ENCODE results near the gene TRIM2. TPM values are rescaled to one million over a fixed set of nuclear protein-coding genes. Genes with fewer than 3 reads are reported as not detected.

The TRIM2 gene
- total and polyA plus RNA-seq, 2 experiments from 2014 or later: 22.0 to 61.5 TPM

GRCh38 chr4:153293742-153294057 is 89.5 kb downstream of the TRIM2 start:
- DNase-seq (ENCODE audit: low spot score) (no peak), ATAC-seq (no peak)
- TF ChIP-seq, protein P1, sequence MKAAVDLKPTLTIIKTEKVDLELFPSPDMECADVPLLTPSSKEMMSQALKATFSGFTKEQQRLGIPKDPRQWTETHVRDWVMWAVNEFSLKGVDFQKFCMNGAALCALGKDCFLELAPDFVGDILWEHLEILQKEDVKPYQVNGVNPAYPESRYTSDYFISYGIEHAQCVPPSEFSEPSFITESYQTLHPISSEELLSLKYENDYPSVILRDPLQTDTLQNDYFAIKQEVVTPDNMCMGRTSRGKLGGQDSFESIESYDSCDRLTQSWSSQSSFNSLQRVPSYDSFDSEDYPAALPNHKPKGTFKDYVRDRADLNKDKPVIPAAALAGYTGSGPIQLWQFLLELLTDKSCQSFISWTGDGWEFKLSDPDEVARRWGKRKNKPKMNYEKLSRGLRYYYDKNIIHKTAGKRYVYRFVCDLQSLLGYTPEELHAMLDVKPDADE (IDR thresholded peaks at IDR 0.05): no peak
- TF ChIP-seq JUNB (IDR thresholded peaks at IDR 0.05; ENCODE audit: unreplicated experiment) (no peak), ZNF114 (CRISPR knock-in tag; IDR thresholded peaks at IDR 0.05) (no peak), NANOG (IDR thresholded peaks at IDR 0.05; ENCODE audit: borderline replicate concordance) (no peak), EZH2 (IDR thresholded peaks at IDR 0.05; ENCODE audit: low read depth, unreplicated experiment) (no peak), CTCF (conservative IDR thresholded peaks at IDR 0.05; ENCODE audit: low read depth in 2 of 2) (no peak), EZH2phosphoT487 (IDR thresholded peaks at IDR 0.05; ENCODE audit: unreplicated experiment) (no peak), ZNF331 (CRISPR knock-in tag; IDR thresholded peaks at IDR 0.05; ENCODE audit: low read depth) (no peak), POLR2AphosphoS5 (IDR thresholded peaks at IDR 0.05; ENCODE audit: low read depth) (no peak)
- H3K27ac Mint-ChIP-seq: no peak overlapping the region
- H3K9me2 ChIP-seq (ENCODE audit: insufficient read depth): peaks cover 7% of the 10 kb centered on the region; the same call in 1 of the 2 replicates
- peaks cover 3% of the 10 kb centered on the region for H3K27me3 Mint-ChIP-seq (ENCODE audit: insufficient read depth, low read depth, poor library complexity)
- H3F3A ChIP-seq (replicated peaks; ENCODE audit: low read depth): no peaks in the 10 kb centered on the region
- peaks cover 6% of the 10 kb centered on the region; the same call in 1 of the 2 replicates for H3K36me3 ChIP-seq (ENCODE audit: insufficient read depth)
- no peak overlapping the region for H2AFZ ChIP-seq
- no peak overlapping the region for H3K27ac ChIP-seq (ENCODE audit: low read depth)
- peaks cover 66% of the 10 kb centered on the region for H3K36me3 Mint-ChIP-seq (ENCODE audit: low read depth)
- 0 out of 2 replicates have a peak, but pooled peaks cover 7% of the 10 kb centered on the region for H4K20me1 ChIP-seq (replicated peaks; ENCODE audit: insufficient read depth)
- no peak overlapping the region for H3K4me2 ChIP-seq
- H3K79me2 ChIP-seq (replicated peaks; ENCODE audit: insufficient read depth): 0 out of 2 replicates have a peak, but pooled peaks cover 4% of the 10 kb centered on the region
- H3K4me1 Mint-ChIP-seq: peaks cover 17% of the 10 kb centered on the region
- H3K27me3 ChIP-seq (ENCODE audit: insufficient read depth): no peaks in the 10 kb centered on the region
- peaks cover 26% of the 10 kb centered on the region; the same call in 2 of the 3 replicates for H3K9me3 Mint-ChIP-seq
- no peaks in the 10 kb centered on the region for H3K4me1 ChIP-seq (ENCODE audit: insufficient read depth)
- no peak overlapping the region for H3K4me3 ChIP-seq
- no peak overlapping the region for H3K4me3 Mint-ChIP-seq

- ATAC-seq: no peak
- no peak overlapping the region for H3K4me2 ChIP-seq
- Mint-ChIP-seq H3K36me3 (ENCODE audit: low read depth) (peaks cover 75% of the 10 kb centered on the region), H3K4me3 (no peak overlapping the region), H3K4me1 (peaks cover 17% of the 10 kb centered on the region), H3K9me3 (peaks cover 34% of the 10 kb centered on the region), H3K27me3 (ENCODE audit: insufficient read depth, low read depth, poor library complexity) (peaks cover 3% of the 10 kb centered on the region), H3K27ac (no peak overlapping the region)
- no peaks in the 10 kb centered on the region for H3K27me3 ChIP-seq (ENCODE audit: insufficient read depth)
- H3K36me3 ChIP-seq (ENCODE audit: insufficient read depth): peaks cover 14% of the 10 kb centered on the region
- H3K27ac ChIP-seq (ENCODE audit: low read depth): no peak overlapping the region
- H4K20me1 ChIP-seq (replicated peaks; ENCODE audit: insufficient read depth): 0 out of 2 replicates have a peak, but pooled peaks cover 7% of the 10 kb centered on the region
- no peak for DNase-seq (ENCODE audit: low spot score)
- H3K4me1 ChIP-seq (ENCODE audit: insufficient read depth): no peaks in the 10 kb centered on the region
- H3K4me3 ChIP-seq: no peak overlapping the region
- peaks cover 11% of the 10 kb centered on the region; the same call in 1 of the 2 replicates for H3K9me2 ChIP-seq (ENCODE audit: insufficient read depth)
- H3K79me2 ChIP-seq (replicated peaks; ENCODE audit: insufficient read depth): no peaks in the 10 kb centered on the region
- H3F3A ChIP-seq (replicated peaks; ENCODE audit: low read depth): no peaks in the 10 kb centered on the region
- no peak overlapping the region for H2AFZ ChIP-seq
- TF ChIP-seq POLR2AphosphoS5 (IDR thresholded peaks at IDR 0.05; ENCODE audit: low read depth) (no peak), REST (IDR thresholded peaks at IDR 0.05; ENCODE audit: unreplicated experiment) (no peak), EZH2 (IDR thresholded peaks at IDR 0.05; ENCODE audit: low read depth, unreplicated experiment) (no peak), NANOG (IDR thresholded peaks at IDR 0.05; ENCODE audit: borderline replicate concordance) (no peak), CTCF (conservative IDR thresholded peaks at IDR 0.05; ENCODE audit: low read depth in 2 of 2) (no peak), EZH2phosphoT487 (IDR thresholded peaks at IDR 0.05; ENCODE audit: unreplicated experiment) (no peak), ZNF331 (CRISPR knock-in tag; IDR thresholded peaks at IDR 0.05; ENCODE audit: low read depth) (no peak), CREB1 (CRISPR knock-in tag; IDR thresholded peaks at IDR 0.05; ENCODE audit: low read depth) (no peak)
These were observed 90.4 kb downstream of the TRIM2 start for GRCh38 chr4:153294631-153295030.
